ENCODE results near the gene PLA2G12B.

- TF ChIP-seq TAF1 (IDR thresholded peaks at IDR 0.05; ENCODE audit: low read depth) (no peak), RAD21 (IDR thresholded peaks at IDR 0.05; ENCODE audit: low read depth) (no peak), CREB1 (IDR thresholded peaks at IDR 0.05; ENCODE audit: low read depth) (no peak), TCF12 (IDR thresholded peaks at IDR 0.05; ENCODE audit: low read depth) (no peak), FOXM1 (IDR thresholded peaks at IDR 0.05; ENCODE audit: borderline replicate concordance, low read depth) (no peak), TEAD4 (IDR thresholded peaks at IDR 0.05) (no peak), ZBTB7A (IDR thresholded peaks at IDR 0.05; ENCODE audit: low read depth) (no peak), YY1 (IDR thresholded peaks at IDR 0.05; ENCODE audit: low read depth) (no peak), EP300 (IDR thresholded peaks at IDR 0.05; ENCODE audit: borderline replicate concordance) (no peak)
- TF ChIP-seq, protein P1, sequence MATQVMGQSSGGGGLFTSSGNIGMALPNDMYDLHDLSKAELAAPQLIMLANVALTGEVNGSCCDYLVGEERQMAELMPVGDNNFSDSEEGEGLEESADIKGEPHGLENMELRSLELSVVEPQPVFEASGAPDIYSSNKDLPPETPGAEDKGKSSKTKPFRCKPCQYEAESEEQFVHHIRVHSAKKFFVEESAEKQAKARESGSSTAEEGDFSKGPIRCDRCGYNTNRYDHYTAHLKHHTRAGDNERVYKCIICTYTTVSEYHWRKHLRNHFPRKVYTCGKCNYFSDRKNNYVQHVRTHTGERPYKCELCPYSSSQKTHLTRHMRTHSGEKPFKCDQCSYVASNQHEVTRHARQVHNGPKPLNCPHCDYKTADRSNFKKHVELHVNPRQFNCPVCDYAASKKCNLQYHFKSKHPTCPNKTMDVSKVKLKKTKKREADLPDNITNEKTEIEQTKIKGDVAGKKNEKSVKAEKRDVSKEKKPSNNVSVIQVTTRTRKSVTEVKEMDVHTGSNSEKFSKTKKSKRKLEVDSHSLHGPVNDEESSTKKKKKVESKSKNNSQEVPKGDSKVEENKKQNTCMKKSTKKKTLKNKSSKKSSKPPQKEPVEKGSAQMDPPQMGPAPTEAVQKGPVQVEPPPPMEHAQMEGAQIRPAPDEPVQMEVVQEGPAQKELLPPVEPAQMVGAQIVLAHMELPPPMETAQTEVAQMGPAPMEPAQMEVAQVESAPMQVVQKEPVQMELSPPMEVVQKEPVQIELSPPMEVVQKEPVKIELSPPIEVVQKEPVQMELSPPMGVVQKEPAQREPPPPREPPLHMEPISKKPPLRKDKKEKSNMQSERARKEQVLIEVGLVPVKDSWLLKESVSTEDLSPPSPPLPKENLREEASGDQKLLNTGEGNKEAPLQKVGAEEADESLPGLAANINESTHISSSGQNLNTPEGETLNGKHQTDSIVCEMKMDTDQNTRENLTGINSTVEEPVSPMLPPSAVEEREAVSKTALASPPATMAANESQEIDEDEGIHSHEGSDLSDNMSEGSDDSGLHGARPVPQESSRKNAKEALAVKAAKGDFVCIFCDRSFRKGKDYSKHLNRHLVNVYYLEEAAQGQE (IDR thresholded peaks at IDR 0.05; ENCODE audit: low read depth), result no peak
- TF ChIP-seq, protein P2, sequence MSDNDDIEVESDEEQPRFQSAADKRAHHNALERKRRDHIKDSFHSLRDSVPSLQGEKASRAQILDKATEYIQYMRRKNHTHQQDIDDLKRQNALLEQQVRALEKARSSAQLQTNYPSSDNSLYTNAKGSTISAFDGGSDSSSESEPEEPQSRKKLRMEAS (IDR thresholded peaks at IDR 0.05), result no peak
These were observed 2.4 kb downstream of the PLA2G12B start for GRCh38 chr10:72952189-72952588.
